AG09319 (cell line): ENCODE data around the gene COL23A1.

ENCODE experiments used
- DNase-seq: peaks from one replicate; pipeline ENCODE4 v3.0.0-alpha.2; 2010; ENCODE audit warnings: low read depth; ENCODE audit errors: extremely low read depth
- CTCF ChIP-seq: IDR thresholded peaks from 2 replicates; pipeline ENCODE4 v1.5.1; 2011; ENCODE audit warnings: low read depth, mild to moderate bottlenecking, inconsistent platforms, low read length, moderate library complexity

COL23A1 gene

DNA sequence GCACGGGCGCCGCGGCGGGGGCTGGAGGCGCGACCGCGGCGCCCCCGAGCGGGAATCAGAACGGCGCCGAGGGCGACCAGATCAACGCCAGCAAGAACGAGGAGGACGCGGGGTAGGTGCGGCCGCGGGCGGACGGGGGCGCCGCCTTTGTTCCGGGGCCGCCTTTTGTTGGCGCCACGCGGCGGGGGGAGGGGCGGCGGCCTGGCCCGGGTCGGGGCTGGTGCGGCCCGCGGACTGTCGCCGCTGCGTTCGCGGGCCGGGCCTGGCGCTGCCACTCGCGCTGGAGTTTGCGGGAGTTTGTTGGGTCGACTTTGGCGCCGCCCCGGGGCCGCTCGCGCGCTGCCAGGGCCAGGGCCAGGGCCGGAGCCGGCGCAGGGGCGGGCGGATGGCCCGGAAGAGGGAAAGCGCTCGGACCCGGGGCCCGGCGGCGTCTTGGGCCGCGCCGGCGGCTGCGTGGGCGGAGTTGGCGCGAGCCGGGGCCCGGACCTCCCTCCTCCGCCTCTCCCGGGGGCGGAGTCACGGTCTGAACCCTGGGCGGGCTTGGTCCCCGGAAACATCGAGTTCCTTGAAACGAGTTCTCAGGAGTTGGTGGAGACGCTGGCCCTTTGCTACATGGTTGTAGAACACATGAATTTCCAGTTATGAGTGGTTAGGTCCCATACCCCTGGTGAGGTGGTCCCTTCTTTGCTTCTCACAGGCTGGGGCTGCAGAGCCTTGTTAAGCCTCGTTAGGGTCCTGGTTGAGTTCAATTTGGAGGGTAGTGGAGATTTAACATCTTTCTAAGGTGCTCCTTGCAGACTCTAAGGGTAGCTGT lies 385.1 kb downstream of the COL23A1 start:
- DNase-seq = peak; percentile 30
- no peak for TF ChIP-seq CTCF

- DNase-seq = peak; percentile 93
- no peak for TF ChIP-seq CTCF
These were observed 385.8 kb downstream of the COL23A1 start, which contains the start of gene HNRNPAB for GRCh38 chr5:178204182-178204934. TSS of gene HNRNPAB (plus strand) at chr5:178204533. CDS start at chr5:178204838, 305 bp downstream.

DNA sequence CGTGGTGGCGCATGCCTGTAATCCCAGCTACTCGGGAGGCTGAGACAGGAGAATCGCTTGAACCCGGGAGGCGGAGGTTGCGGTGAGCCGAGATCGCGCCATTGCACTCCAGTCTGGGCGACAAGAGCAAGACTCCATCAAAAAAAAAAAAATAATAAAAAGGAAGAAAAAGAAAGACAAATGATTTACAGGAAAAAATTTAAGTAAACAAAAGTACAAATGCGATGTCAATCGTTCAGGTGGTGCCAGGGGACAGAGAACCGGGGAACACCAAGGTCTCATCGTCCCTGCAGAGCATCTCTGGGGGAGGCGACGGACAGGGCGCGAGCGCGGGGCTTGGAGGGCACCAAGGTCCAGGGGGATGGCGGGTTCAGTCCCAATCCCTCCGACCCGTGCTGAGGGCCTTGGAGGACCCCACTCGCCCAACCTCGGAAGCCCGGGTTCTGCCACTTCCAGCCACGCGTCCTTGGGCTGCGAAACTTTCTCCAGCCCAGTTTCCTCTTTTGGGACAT lies 386.5 kb downstream of the COL23A1 start:
- no peak for TF ChIP-seq CTCF
- DNase-seq = no peak

GRCh38 chr5:178202541-178202940 lies 387.7 kb downstream of the COL23A1 start:
- no peak for DNase-seq
- no peak for TF ChIP-seq CTCF

DNA sequence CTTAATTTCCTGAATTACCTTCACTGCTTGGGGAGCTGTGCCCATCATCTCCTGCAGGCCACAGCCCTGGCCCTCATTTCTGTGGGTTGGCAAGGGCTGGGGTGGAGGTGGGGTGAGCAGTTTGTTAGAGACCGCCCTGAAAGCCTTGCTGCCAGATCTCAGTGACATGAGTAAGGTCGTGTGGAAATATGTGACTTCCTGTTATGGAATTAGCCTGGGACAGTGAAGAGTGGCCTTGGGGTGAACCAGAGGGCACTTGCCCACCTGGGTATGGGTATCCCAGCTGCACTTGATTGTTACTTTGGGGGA lies 388.3 kb downstream of the COL23A1 start:
- no peak for TF ChIP-seq CTCF
- no peak for DNase-seq

DNA sequence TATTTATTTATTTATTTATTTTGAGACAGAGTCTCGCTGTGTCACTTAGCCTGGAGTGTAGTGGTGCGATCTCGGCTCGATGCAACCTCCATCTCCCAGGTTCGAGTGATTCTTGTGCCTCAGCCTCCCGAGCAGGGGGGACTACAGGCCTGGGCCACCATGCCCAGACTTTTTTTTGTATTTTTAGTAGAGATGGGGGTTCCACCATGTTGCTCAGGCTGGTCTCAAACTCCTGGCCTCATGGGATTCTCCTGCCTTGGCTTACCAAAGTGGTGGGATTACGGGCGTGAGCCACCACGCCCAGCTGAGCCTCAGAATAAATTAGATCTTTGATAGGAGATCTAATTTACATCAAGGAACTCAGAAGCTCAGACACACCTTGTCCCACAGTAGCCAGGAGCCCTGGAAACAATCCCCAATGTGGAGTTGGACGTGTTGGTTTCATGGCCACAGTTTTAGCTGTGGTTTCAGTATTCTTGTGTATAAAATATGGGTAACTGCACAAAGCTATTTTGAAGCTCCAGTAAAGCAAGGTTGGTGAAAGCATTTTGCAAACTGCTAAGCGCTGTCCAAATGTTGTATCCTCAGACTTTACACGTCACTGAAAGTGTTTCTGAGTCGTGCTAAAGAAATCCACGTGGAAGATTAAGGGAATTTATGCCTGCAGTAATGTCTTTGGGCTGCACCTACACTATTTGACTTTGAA lies 388.8 kb downstream of the COL23A1 start:
- no peak for TF ChIP-seq CTCF
- no peak for DNase-seq
